ENCODE measurements around the gene RYR2. TPM values are rescaled to one million over a fixed set of nuclear protein-coding genes. Genes with fewer than 3 reads are reported as not detected.

The RYR2 gene
- total RNA-seq, 2 experiments from 2014 or later, result not detected

GRCh38 chr1:237687804-237688203 is 645.8 kb downstream of the RYR2 start:
- ChIA-PET POLR2A (interaction anchor here (0.7 kb wide), 1 partner anchor 26 kb away, joined by 3 read pairs; no protein-coding TSS in a partner anchor), CTCF (ENCODE audit: unreplicated experiment) (no interaction called here)
- intact Hi-C loops (cut with micrococcal nuclease; ENCODE audit: unreplicated experiment), result no loop called here
- Histone ChIP-seq H3K27ac (ENCODE audit: low read depth, low read length, poor library complexity, severe bottlenecking) (no peak overlapping the region), H3K79me2 (ENCODE audit: insufficient read depth, low read depth, low read length) (no peaks in the 10 kb centered on the region), H3K9me2 (ENCODE audit: insufficient read depth, low read length) (no peaks in the 10 kb centered on the region), H4K20me1 (ENCODE audit: insufficient read depth, low read length) (no peaks in the 10 kb centered on the region), H3K9me3 (ENCODE audit: low read length) (no peaks in the 10 kb centered on the region), H3K4me3 (ENCODE audit: low read depth, low read length, poor library complexity, severe bottlenecking) (no peak overlapping the region), H3K36me3 (ENCODE audit: insufficient read depth, low read length) (no peaks in the 10 kb centered on the region), H3K4me1 (ENCODE audit: insufficient read depth, low read length, poor library complexity, severe bottlenecking) (no peaks in the 10 kb centered on the region), H3K4me2 (ENCODE audit: low read length) (no peak overlapping the region), H2AFZ (ENCODE audit: low read length) (no peak overlapping the region)
- no TSS peak for BruUV-seq (replicated peaks)
- DNase-seq (ENCODE audit: low spot score), result no peak
- TF ChIP-seq CTCF (conservative IDR thresholded peaks at IDR 0.05; ENCODE audit: low read length) (no peak), EZH2phosphoT487 (IDR thresholded peaks at IDR 0.05; ENCODE audit: borderline replicate concordance, low read depth, low read length) (no peak)

- no peak overlapping the region for H3K4me3 ChIP-seq (ENCODE audit: low read depth, low read length, poor library complexity, severe bottlenecking)
- CTCF ChIA-PET (ENCODE audit: unreplicated experiment), result no interaction called here
- no peak overlapping the region for H2AFZ ChIP-seq (ENCODE audit: low read length)
- no TSS peak for BruUV-seq (replicated peaks)
- TF ChIP-seq EZH2phosphoT487 (IDR thresholded peaks at IDR 0.05; ENCODE audit: borderline replicate concordance, low read depth, low read length) (no peak), CTCF (conservative IDR thresholded peaks at IDR 0.05; ENCODE audit: low read length) (no peak)
- intact Hi-C loops (cut with micrococcal nuclease; ENCODE audit: unreplicated experiment), result no loop called here
- H3K36me3 ChIP-seq (ENCODE audit: insufficient read depth, low read length), result no peaks in the 10 kb centered on the region
- no peaks in the 10 kb centered on the region for H3K4me1 ChIP-seq (ENCODE audit: insufficient read depth, low read length, poor library complexity, severe bottlenecking)
- POLR2A ChIA-PET, result interaction anchor here (0.7 kb wide), 1 partner anchor 305 kb away, joined by 3 read pairs; no protein-coding TSS in a partner anchor
- no peaks in the 10 kb centered on the region for H3K79me2 ChIP-seq (ENCODE audit: insufficient read depth, low read depth, low read length)
- H3K27ac ChIP-seq (ENCODE audit: low read depth, low read length, poor library complexity, severe bottlenecking), result no peak overlapping the region
- no peaks in the 10 kb centered on the region for H3K9me2 ChIP-seq (ENCODE audit: insufficient read depth, low read length)
- DNase-seq (ENCODE audit: low spot score), result no peak
- no peak overlapping the region for H3K4me2 ChIP-seq (ENCODE audit: low read length)
- no peaks in the 10 kb centered on the region for H4K20me1 ChIP-seq (ENCODE audit: insufficient read depth, low read length)
- H3K9me3 ChIP-seq (ENCODE audit: low read length), result no peaks in the 10 kb centered on the region
These were observed 648.7 kb downstream of the RYR2 start for GRCh38 chr1:237690656-237691055.

- Histone ChIP-seq H3K79me2 (ENCODE audit: insufficient read depth, low read depth, low read length) (no peaks in the 10 kb centered on the region), H3K9me2 (ENCODE audit: insufficient read depth, low read length) (no peaks in the 10 kb centered on the region), H3K4me3 (ENCODE audit: low read depth, low read length, poor library complexity, severe bottlenecking) (no peak overlapping the region), H3K9me3 (ENCODE audit: low read length) (no peaks in the 10 kb centered on the region), H4K20me1 (ENCODE audit: insufficient read depth, low read length) (no peaks in the 10 kb centered on the region), H3K4me1 (ENCODE audit: insufficient read depth, low read length, poor library complexity, severe bottlenecking) (no peaks in the 10 kb centered on the region), H3K36me3 (ENCODE audit: insufficient read depth, low read length) (no peaks in the 10 kb centered on the region), H3K4me2 (ENCODE audit: low read length) (no peak overlapping the region), H3K27ac (ENCODE audit: low read depth, low read length, poor library complexity, severe bottlenecking) (no peak overlapping the region), H2AFZ (ENCODE audit: low read length) (no peak overlapping the region)
- POLR2A ChIA-PET, result no interaction called here
- intact Hi-C loops (cut with micrococcal nuclease; ENCODE audit: unreplicated experiment), result no loop called here
- DNase-seq (ENCODE audit: low spot score), result no peak
- no TSS peak for BruUV-seq (replicated peaks)
- CTCF ChIA-PET (ENCODE audit: unreplicated experiment), result no interaction called here
- TF ChIP-seq EZH2phosphoT487 (IDR thresholded peaks at IDR 0.05; ENCODE audit: borderline replicate concordance, low read depth, low read length) (no peak), CTCF (conservative IDR thresholded peaks at IDR 0.05; ENCODE audit: low read length) (no peak)
These were observed 650.3 kb downstream of the RYR2 start for GRCh38 chr1:237692255-237692654.
